Caco-2 (cell line): ENCODE data around the gene DCTN2. TPM values are rescaled to one million over a fixed set of nuclear protein-coding genes. Genes with fewer than 3 reads are reported as not detected.

Source experiments
- BruUV-seq: library from RNA; stranded (reverse); fragments of 400-500 nt; replicated peaks from 2 replicates; lab custom pipeline; 2021; lab: Mats Ljungman, UMichigan
- CTCF ChIA-PET: fragments of 300-600 bp; sonication (Branson Sonifier 250); formaldehyde crosslinking; loops from one replicate; lab custom pipeline; 2022; ENCODE audit warnings: antibody characterized with exemption; lab: Charles Lee
- POLR2A ChIA-PET: fragments of 300-600 bp; sonication (Branson Sonifier 250); formaldehyde crosslinking; loops from one replicate; lab custom pipeline; 2022; ENCODE audit warnings: antibody characterized with exemption; lab: Charles Lee
- DNase-seq, 2 experiments: peaks; one replicate each; pipeline versions ENCODE4 v3.0.0 to v3.0.0-alpha.2; 2020 to 2022
- H3K27me3 ChIP-seq: replicated peaks from 2 replicates; pipeline ENCODE4 v1.6.0; 2011; ENCODE audit warnings: low read length; ENCODE audit not compliant: control insufficient read depth, insufficient read depth
- H3K36me3 ChIP-seq: 2 replicates; pipeline ENCODE4 v1.5.1; 2011; ENCODE audit warnings: low read length; ENCODE audit not compliant: control insufficient read depth, insufficient read depth
- H3K4me1 ChIP-seq: fragments of 250-450 bp; sonication (Bioruptor Pico); 2 replicates; pipeline ENCODE4 v1.5.1; 2020; ENCODE audit warnings: mild to moderate bottlenecking
- H3K4me3 ChIP-seq: 2 replicates; pipeline ENCODE4 v1.5.1; 2011; ENCODE audit warnings: low read depth, mild to moderate bottlenecking, control low read depth, low read length
- H3K9me3 ChIP-seq: fragments of 250-450 bp; sonication (Bioruptor Pico); 2 replicates; pipeline ENCODE4 v1.5.1; 2020; ENCODE audit warnings: mild to moderate bottlenecking, moderate library complexity
- H3K27ac Mint-ChIP-seq: one replicate; pipeline ENCODE4 v1.8.0; 2022; ENCODE audit warnings: mixed read lengths; ENCODE audit not compliant: unreplicated experiment
- H3K27me3 Mint-ChIP-seq: one replicate; pipeline ENCODE4 v1.8.0; 2022; ENCODE audit warnings: mixed read lengths; ENCODE audit not compliant: insufficient read depth, unreplicated experiment
- H3K36me3 Mint-ChIP-seq: one replicate; pipeline ENCODE4 v1.8.0; 2022; ENCODE audit warnings: mild to moderate bottlenecking, mixed read lengths; ENCODE audit not compliant: insufficient read depth, unreplicated experiment
- H3K4me1 Mint-ChIP-seq: one replicate; pipeline ENCODE4 v1.8.0; 2022; ENCODE audit warnings: low read depth, mixed read lengths; ENCODE audit not compliant: unreplicated experiment
- H3K4me3 Mint-ChIP-seq: one replicate; pipeline ENCODE4 v1.8.0; 2022; ENCODE audit warnings: mild to moderate bottlenecking, moderate library complexity, mixed read lengths; ENCODE audit not compliant: unreplicated experiment
- H3K9me3 Mint-ChIP-seq: one replicate; pipeline ENCODE4 v1.8.0; 2022; ENCODE audit warnings: mixed read lengths; ENCODE audit not compliant: unreplicated experiment
- CTCF ChIP-seq, 2 experiments: fragments of 200-600 bp in 1 of 2; IDR thresholded peaks; 1 replicate in 1 of 2; 2 replicates in 1 of 2; pipeline versions ENCODE4 v1.5.1 to v1.8.0; 2011 to 2022; ENCODE audit warnings: antibody characterized with exemption in 1 of 2, control low read depth in 1 of 2, inconsistent platforms in 1 of 2, low read depth in 1 of 2, low read length in 1 of 2, mild to moderate bottlenecking in 1 of 2, moderate library complexity in 1 of 2; ENCODE audit not compliant: insufficient read depth in 1 of 2, severe bottlenecking in 1 of 2, unreplicated experiment in 1 of 2
- intact Hi-C: fragments of 100-400 bp; cut with micrococcal nuclease; formaldehyde crosslinking; loops from one replicate; pipeline ENCODE4 v1.10.0; 2022; ENCODE audit not compliant: unreplicated experiment
- total RNA-seq: library from RNA; stranded (reverse); gene quantifications from 2 replicates; pipeline ENCODE4 v1.2.3, GENCODE V29; 2022

Gene DCTN2
- total RNA-seq, 1 experiment from 2014 or later: 94.4 TPM

DNA sequence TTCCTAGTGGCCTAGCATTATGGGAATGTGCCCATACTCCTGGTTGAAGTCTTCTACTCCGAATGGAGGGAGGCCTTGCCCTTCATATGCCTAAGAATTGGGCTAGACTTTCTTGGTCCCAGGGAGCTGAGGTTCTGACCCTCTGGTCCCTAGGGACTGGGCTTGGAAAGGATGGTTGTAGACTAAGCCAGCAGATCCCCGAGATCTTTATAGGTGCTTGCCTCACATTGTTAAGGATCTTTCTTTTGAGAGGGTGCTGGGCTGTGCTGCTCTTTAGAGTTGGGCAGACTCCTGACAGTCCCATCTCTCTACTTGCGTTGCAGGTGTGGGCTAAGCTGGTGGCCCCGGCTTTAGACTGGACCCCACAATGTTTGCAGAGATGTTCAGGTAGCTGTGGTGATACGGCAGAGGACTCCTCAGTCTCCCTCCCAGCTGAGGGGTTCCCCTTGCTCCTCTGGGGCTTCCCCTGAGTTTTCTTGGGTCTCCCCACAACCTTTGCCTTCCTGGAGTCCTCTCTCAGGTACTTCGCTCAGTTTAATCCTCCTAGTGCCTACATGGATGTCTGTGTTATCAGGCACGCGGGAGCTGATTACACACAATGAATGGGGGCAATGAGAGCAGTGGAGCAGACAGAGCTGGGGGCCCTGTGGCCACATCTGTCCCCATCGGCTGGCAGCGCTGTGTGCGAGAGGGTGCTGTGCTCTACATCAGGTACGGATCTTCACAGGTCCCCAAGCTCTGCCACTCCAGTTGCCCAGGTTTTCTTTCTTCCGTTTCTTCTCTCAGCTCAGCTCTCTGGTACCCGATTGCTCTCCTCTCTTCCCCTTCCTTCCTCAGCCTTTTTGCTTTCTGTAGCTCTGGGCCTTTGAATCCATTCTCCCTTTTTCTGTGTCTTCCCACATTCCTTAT lies 23.0 kb downstream of the DCTN2 start:
- Mint-ChIP-seq H3K4me3 (peak overlapping the region; percentile 86), H3K4me1 (peaks cover 13% of the 10 kb centered on the region), H3K9me3 (no peaks in the 10 kb centered on the region), H3K27ac (peak overlapping the region; percentile 88), H3K27me3 (no peaks in the 10 kb centered on the region), H3K36me3 (peaks cover 73% of the 10 kb centered on the region)
- H3K9me3 ChIP-seq: no peaks in the 10 kb centered on the region
- H3K4me3 ChIP-seq: peak overlapping the region; percentile 72
- peaks cover 6% of the 10 kb centered on the region for H3K36me3 ChIP-seq
- no peaks in the 10 kb centered on the region for H3K27me3 ChIP-seq
- DNase-seq: no peak
- peaks cover 24% of the 10 kb centered on the region for H3K4me1 ChIP-seq
- TF ChIP-seq CTCF (IDR thresholded peaks at IDR 0.05; ENCODE audit: insufficient read depth in 1 of 2, low read depth in 1 of 2, low read length in 1 of 2, severe bottlenecking in 1 of 2, unreplicated experiment in 1 of 2): no peak
- intact Hi-C loops: loop anchor here (2.0 to 5.0 kb wide), 3 partner anchors 23 to 203 kb away; partner anchors contain the start of gene DCTN2
- ChIA-PET CTCF (interaction anchor here (0.6 to 0.9 kb wide), 2 partner anchors 61 to 65 kb away, joined by 3 to 4 read pairs; partner anchors contain the start of gene GLI1), POLR2A (interaction anchor here (0.6 to 1.0 kb wide), 3 partner anchors 23 to 396 kb away, joined by 3 to 7 read pairs (median 3); partner anchors contain the start of genes DCTN2 and LRP1)
- no TSS peak for BruUV-seq

GRCh38 chr12:57522887-57523705 lies 23.9 kb downstream of the DCTN2 start:
- peak in 1 of 2 experiments; percentile 77 for DNase-seq
- Mint-ChIP-seq H3K4me1 (peaks cover 21% of the 10 kb centered on the region), H3K27me3 (no peaks in the 10 kb centered on the region), H3K4me3 (peak overlapping the region; percentile 86), H3K9me3 (no peaks in the 10 kb centered on the region), H3K27ac (peak overlapping the region; percentile 88), H3K36me3 (peaks cover 75% of the 10 kb centered on the region)
- no peaks in the 10 kb centered on the region for H3K9me3 ChIP-seq
- H3K4me1 ChIP-seq: peaks cover 33% of the 10 kb centered on the region
- POLR2A ChIA-PET: interaction anchor here (0.6 to 1.0 kb wide), 3 partner anchors 24 to 395 kb away, joined by 3 to 7 read pairs (median 3); partner anchors contain the start of genes DCTN2 and LRP1
- H3K27me3 ChIP-seq: no peaks in the 10 kb centered on the region
- peaks cover 6% of the 10 kb centered on the region for H3K36me3 ChIP-seq
- intact Hi-C loops: loop anchor here (2.0 to 5.0 kb wide), 3 partner anchors 24 to 204 kb away; partner anchors contain the start of gene DCTN2
- CTCF ChIA-PET: interaction anchor here (0.6 to 0.9 kb wide), 2 partner anchors 62 to 64 kb away, joined by 3 to 4 read pairs; partner anchors contain the start of gene GLI1
- TSS peak; percentile 25 for BruUV-seq
- no peak for TF ChIP-seq CTCF (IDR thresholded peaks at IDR 0.05; ENCODE audit: insufficient read depth in 1 of 2, low read depth in 1 of 2, low read length in 1 of 2, severe bottlenecking in 1 of 2, unreplicated experiment in 1 of 2)
- peak overlapping the region; percentile 72 for H3K4me3 ChIP-seq
